PFSK-1 (cell line): ENCODE data around the gene ESRRG.

Source experiments
- FOXP2 ChIP-seq: optimal IDR thresholded peaks from 2 replicates; pipeline ENCODE3; 2011; ENCODE audit warnings: borderline replicate concordance, control low read depth, inconsistent platforms; ENCODE audit not compliant: insufficient read depth; ENCODE audit errors: extremely low read length, extremely low read depth
- POLR2AphosphoS5 ChIP-seq: IDR thresholded peaks from 2 replicates; pipeline ENCODE4 v1.6.1; 2012; ENCODE audit warnings: low read depth, mild to moderate bottlenecking, control low read depth, low read length, moderate library complexity
- SIN3A ChIP-seq: IDR thresholded peaks from 2 replicates; pipeline ENCODE4 v1.6.1; 2012; ENCODE audit warnings: mild to moderate bottlenecking, low read length, moderate library complexity, borderline replicate concordance; ENCODE audit not compliant: insufficient read depth
- TAF1 ChIP-seq: IDR thresholded peaks from 2 replicates; pipeline ENCODE4 v1.6.1; 2012; ENCODE audit warnings: low read length, control low read depth, borderline replicate concordance; ENCODE audit not compliant: insufficient read depth
- TF ChIP-seq, protein P1 (sequence below), 2 experiments: IDR thresholded peaks; 2 replicates each; pipeline versions ENCODE4 v1.6.1 to v1.8.0; 2011 to 2012; ENCODE audit warnings: low read depth in 2 of 2, low read length in 2 of 2, control low read depth in 1 of 2, inconsistent platforms in 1 of 2, mild to moderate bottlenecking in 1 of 2, moderate library complexity in 1 of 2; ENCODE audit not compliant: insufficient read depth in 1 of 2

DNA sequence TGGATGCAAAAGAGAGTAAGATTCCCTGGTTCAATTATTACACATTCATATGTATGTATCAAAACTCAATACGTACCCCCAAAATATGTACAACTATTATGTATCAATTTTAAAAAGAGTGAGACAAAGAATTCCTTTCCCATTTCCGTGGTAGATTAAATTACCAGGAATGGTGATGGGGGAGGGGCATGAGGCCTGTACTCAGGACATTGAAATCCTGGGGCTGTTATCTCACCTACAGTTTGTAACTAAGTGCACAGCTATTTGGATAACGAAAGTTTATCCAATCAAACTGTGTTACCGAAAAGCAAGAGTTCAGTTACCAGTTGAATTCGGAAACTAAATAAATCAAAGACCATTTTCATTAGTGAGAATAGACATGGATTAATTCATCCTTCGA, 8.3 kb upstream of the ESRRG start:
- TF ChIP-seq POLR2AphosphoS5, result no peak
- TF ChIP-seq, protein P1, sequence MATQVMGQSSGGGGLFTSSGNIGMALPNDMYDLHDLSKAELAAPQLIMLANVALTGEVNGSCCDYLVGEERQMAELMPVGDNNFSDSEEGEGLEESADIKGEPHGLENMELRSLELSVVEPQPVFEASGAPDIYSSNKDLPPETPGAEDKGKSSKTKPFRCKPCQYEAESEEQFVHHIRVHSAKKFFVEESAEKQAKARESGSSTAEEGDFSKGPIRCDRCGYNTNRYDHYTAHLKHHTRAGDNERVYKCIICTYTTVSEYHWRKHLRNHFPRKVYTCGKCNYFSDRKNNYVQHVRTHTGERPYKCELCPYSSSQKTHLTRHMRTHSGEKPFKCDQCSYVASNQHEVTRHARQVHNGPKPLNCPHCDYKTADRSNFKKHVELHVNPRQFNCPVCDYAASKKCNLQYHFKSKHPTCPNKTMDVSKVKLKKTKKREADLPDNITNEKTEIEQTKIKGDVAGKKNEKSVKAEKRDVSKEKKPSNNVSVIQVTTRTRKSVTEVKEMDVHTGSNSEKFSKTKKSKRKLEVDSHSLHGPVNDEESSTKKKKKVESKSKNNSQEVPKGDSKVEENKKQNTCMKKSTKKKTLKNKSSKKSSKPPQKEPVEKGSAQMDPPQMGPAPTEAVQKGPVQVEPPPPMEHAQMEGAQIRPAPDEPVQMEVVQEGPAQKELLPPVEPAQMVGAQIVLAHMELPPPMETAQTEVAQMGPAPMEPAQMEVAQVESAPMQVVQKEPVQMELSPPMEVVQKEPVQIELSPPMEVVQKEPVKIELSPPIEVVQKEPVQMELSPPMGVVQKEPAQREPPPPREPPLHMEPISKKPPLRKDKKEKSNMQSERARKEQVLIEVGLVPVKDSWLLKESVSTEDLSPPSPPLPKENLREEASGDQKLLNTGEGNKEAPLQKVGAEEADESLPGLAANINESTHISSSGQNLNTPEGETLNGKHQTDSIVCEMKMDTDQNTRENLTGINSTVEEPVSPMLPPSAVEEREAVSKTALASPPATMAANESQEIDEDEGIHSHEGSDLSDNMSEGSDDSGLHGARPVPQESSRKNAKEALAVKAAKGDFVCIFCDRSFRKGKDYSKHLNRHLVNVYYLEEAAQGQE (IDR thresholded peaks at IDR 0.05; ENCODE audit: insufficient read depth in 1 of 2, low read depth in 2 of 2, low read length in 2 of 2), result no peak
- TF ChIP-seq FOXP2, result no peak
- TF ChIP-seq SIN3A, result no peak
- no peak for TF ChIP-seq TAF1
